K562 (cell line): ENCODE data around the gene SRP54. TPM values are rescaled to one million over a fixed set of nuclear protein-coding genes. Genes with fewer than 3 reads are reported as not detected.
A peak's percentile ranks its signal among the peaks of the same experiment; 100 is the strongest.

ENCODE experiments used
- ATF7 ChIP-seq: fragments of 450-650 bp; IDR thresholded peaks from 2 replicates; pipeline ENCODE4 v1.7.1; 2014; ENCODE audit warnings: mild to moderate bottlenecking, moderate library complexity
- GABPB1 ChIP-seq: sonication (generic); formaldehyde crosslinking; IDR thresholded peaks from 2 replicates; pipeline ENCODE4 v1.8.0; 2022; ENCODE audit warnings: mild to moderate bottlenecking, missing genetic modification reagents
- KLF13 ChIP-seq: fragments of 450-650 bp; IDR thresholded peaks from 2 replicates; pipeline ENCODE4 v1.6.1; 2016; ENCODE audit warnings: missing genetic modification characterization, low read depth, mild to moderate bottlenecking, missing compliant biosample characterization, moderate library complexity, borderline replicate concordance
- MTA3 ChIP-seq: fragments of 450-650 bp; formaldehyde crosslinking; IDR thresholded peaks from 2 replicates; pipeline ENCODE4 v1.6.1; 2017; ENCODE audit warnings: mild to moderate bottlenecking, borderline replicate concordance
- RBM15 ChIP-seq: fragments of 200-400 bp; formaldehyde crosslinking; IDR thresholded peaks from 2 replicates; pipeline ENCODE4 v1.6.1; 2018; ENCODE audit warnings: mild to moderate bottlenecking, low read length, moderate library complexity; ENCODE audit not compliant: insufficient read depth
- TCFL5 ChIP-seq: fragments of 250-450 bp; sonication (Bioruptor Pico); conservative IDR thresholded peaks from 2 replicates; pipeline ENCODE4 v1.6.1; 2021; ENCODE audit warnings: mild to moderate bottlenecking, moderate library complexity, matching md5 sums
- ZBED1 ChIP-seq: IDR thresholded peaks from 2 replicates; pipeline ENCODE4 v1.6.1; 2014
- polyA plus RNA-seq, 8 experiments: library from polyadenylated mRNA; depleted of rRNA in 4 of 8; stranded (reverse) in 5 of 8; unstranded in 3 of 8; fragments of >200 nt; fragmentation: Nextera tagmentation in 2 of 8; fragmentation: Illumina TruSeq in 1 of 8; extraction: Ambion mirVana in 2 of 8; extraction: Trizol in 1 of 8; gene quantifications; 2 replicates each; pipeline versions ENCODE4 v1.2.1 to v1.2.3, GENCODE V29; 2011 to 2014; ENCODE audit warnings: inconsistent platforms in 1 of 8, missing spikeins in 1 of 8
- total RNA-seq, 7 experiments: library from RNA; depleted of rRNA in 6 of 7; stranded (reverse); fragments of >200 nt in 6 of 7; fragmentation: Illumina TruSeq in 2 of 7; extraction: Trizol in 2 of 7; gene quantifications; 2 replicates each; pipeline versions ENCODE4 v1.2.1 to v1.2.3, GENCODE V29; 2011 to 2021; ENCODE audit warnings: low replicate concordance in 1 of 7
- TF ChIP-seq, protein P1 (sequence below): fragments of 450-650 bp; IDR thresholded peaks from 2 replicates; pipeline ENCODE4 v1.6.1; 2016; ENCODE audit warnings: mild to moderate bottlenecking, moderate library complexity
- TF ChIP-seq, protein P2 (sequence below): fragments of 250-450 bp; sonication (Bioruptor Pico); IDR thresholded peaks from 2 replicates; pipeline ENCODE4 v1.5.0; 2020; ENCODE audit warnings: mild to moderate bottlenecking
- TF ChIP-seq, protein P3 (sequence below): sonication (generic); formaldehyde crosslinking; IDR thresholded peaks from 2 replicates; pipeline ENCODE4 v1.8.0; 2023; ENCODE audit warnings: mild to moderate bottlenecking, missing genetic modification reagents

The SRP54 gene
- total and polyA plus RNA-seq, 9 of the 15 experiments (the other 6 are each of a cell fraction or from before 2014, with no cell fraction given): 28.6 to 69.8 (median 51.7) TPM

DNA sequence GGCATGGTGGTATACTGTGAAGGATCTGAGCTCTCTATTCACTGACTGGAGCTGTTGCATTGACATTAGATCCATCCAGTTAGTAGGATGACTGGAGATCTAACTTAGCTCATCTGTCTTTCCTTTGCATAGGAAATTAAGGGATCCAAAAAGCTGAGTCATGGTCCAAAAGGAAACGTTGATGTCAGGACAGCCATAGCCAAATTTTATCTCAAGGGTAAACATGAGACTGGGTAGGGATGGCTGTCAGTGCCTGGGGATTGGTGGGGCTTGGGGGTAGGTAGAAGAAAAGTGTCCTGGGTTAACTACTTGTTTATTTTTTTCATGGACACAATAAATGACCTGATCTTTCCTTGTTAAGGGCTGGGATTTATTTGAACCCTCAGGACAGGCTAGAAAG lies 67.9 kb downstream of the SRP54 start (continued):
- TF ChIP-seq, protein P1, sequence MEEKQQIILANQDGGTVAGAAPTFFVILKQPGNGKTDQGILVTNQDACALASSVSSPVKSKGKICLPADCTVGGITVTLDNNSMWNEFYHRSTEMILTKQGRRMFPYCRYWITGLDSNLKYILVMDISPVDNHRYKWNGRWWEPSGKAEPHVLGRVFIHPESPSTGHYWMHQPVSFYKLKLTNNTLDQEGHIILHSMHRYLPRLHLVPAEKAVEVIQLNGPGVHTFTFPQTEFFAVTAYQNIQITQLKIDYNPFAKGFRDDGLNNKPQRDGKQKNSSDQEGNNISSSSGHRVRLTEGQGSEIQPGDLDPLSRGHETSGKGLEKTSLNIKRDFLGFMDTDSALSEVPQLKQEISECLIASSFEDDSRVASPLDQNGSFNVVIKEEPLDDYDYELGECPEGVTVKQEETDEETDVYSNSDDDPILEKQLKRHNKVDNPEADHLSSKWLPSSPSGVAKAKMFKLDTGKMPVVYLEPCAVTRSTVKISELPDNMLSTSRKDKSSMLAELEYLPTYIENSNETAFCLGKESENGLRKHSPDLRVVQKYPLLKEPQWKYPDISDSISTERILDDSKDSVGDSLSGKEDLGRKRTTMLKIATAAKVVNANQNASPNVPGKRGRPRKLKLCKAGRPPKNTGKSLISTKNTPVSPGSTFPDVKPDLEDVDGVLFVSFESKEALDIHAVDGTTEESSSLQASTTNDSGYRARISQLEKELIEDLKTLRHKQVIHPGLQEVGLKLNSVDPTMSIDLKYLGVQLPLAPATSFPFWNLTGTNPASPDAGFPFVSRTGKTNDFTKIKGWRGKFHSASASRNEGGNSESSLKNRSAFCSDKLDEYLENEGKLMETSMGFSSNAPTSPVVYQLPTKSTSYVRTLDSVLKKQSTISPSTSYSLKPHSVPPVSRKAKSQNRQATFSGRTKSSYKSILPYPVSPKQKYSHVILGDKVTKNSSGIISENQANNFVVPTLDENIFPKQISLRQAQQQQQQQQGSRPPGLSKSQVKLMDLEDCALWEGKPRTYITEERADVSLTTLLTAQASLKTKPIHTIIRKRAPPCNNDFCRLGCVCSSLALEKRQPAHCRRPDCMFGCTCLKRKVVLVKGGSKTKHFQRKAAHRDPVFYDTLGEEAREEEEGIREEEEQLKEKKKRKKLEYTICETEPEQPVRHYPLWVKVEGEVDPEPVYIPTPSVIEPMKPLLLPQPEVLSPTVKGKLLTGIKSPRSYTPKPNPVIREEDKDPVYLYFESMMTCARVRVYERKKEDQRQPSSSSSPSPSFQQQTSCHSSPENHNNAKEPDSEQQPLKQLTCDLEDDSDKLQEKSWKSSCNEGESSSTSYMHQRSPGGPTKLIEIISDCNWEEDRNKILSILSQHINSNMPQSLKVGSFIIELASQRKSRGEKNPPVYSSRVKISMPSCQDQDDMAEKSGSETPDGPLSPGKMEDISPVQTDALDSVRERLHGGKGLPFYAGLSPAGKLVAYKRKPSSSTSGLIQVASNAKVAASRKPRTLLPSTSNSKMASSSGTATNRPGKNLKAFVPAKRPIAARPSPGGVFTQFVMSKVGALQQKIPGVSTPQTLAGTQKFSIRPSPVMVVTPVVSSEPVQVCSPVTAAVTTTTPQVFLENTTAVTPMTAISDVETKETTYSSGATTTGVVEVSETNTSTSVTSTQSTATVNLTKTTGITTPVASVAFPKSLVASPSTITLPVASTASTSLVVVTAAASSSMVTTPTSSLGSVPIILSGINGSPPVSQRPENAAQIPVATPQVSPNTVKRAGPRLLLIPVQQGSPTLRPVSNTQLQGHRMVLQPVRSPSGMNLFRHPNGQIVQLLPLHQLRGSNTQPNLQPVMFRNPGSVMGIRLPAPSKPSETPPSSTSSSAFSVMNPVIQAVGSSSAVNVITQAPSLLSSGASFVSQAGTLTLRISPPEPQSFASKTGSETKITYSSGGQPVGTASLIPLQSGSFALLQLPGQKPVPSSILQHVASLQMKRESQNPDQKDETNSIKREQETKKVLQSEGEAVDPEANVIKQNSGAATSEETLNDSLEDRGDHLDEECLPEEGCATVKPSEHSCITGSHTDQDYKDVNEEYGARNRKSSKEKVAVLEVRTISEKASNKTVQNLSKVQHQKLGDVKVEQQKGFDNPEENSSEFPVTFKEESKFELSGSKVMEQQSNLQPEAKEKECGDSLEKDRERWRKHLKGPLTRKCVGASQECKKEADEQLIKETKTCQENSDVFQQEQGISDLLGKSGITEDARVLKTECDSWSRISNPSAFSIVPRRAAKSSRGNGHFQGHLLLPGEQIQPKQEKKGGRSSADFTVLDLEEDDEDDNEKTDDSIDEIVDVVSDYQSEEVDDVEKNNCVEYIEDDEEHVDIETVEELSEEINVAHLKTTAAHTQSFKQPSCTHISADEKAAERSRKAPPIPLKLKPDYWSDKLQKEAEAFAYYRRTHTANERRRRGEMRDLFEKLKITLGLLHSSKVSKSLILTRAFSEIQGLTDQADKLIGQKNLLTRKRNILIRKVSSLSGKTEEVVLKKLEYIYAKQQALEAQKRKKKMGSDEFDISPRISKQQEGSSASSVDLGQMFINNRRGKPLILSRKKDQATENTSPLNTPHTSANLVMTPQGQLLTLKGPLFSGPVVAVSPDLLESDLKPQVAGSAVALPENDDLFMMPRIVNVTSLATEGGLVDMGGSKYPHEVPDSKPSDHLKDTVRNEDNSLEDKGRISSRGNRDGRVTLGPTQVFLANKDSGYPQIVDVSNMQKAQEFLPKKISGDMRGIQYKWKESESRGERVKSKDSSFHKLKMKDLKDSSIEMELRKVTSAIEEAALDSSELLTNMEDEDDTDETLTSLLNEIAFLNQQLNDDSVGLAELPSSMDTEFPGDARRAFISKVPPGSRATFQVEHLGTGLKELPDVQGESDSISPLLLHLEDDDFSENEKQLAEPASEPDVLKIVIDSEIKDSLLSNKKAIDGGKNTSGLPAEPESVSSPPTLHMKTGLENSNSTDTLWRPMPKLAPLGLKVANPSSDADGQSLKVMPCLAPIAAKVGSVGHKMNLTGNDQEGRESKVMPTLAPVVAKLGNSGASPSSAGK: no peak
- TF ChIP-seq ATF7 (peak; percentile 61), TCFL5 (CRISPR knock-in tag) (no peak), ZBED1 (no peak), GABPB1 (CRISPR knock-in tag) (no peak), KLF13 (tag) (no peak), RBM15 (no peak), MTA3 (no peak)
- TF ChIP-seq, protein P2, sequence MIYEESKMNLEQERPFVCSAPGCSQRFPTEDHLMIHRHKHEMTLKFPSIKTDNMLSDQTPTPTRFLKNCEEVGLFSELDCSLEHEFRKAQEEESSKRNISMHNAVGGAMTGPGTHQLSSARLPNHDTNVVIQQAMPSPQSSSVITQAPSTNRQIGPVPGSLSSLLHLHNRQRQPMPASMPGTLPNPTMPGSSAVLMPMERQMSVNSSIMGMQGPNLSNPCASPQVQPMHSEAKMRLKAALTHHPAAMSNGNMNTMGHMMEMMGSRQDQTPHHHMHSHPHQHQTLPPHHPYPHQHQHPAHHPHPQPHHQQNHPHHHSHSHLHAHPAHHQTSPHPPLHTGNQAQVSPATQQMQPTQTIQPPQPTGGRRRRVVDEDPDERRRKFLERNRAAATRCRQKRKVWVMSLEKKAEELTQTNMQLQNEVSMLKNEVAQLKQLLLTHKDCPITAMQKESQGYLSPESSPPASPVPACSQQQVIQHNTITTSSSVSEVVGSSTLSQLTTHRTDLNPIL (CRISPR knock-in tag): no peak
- TF ChIP-seq, protein P3, sequence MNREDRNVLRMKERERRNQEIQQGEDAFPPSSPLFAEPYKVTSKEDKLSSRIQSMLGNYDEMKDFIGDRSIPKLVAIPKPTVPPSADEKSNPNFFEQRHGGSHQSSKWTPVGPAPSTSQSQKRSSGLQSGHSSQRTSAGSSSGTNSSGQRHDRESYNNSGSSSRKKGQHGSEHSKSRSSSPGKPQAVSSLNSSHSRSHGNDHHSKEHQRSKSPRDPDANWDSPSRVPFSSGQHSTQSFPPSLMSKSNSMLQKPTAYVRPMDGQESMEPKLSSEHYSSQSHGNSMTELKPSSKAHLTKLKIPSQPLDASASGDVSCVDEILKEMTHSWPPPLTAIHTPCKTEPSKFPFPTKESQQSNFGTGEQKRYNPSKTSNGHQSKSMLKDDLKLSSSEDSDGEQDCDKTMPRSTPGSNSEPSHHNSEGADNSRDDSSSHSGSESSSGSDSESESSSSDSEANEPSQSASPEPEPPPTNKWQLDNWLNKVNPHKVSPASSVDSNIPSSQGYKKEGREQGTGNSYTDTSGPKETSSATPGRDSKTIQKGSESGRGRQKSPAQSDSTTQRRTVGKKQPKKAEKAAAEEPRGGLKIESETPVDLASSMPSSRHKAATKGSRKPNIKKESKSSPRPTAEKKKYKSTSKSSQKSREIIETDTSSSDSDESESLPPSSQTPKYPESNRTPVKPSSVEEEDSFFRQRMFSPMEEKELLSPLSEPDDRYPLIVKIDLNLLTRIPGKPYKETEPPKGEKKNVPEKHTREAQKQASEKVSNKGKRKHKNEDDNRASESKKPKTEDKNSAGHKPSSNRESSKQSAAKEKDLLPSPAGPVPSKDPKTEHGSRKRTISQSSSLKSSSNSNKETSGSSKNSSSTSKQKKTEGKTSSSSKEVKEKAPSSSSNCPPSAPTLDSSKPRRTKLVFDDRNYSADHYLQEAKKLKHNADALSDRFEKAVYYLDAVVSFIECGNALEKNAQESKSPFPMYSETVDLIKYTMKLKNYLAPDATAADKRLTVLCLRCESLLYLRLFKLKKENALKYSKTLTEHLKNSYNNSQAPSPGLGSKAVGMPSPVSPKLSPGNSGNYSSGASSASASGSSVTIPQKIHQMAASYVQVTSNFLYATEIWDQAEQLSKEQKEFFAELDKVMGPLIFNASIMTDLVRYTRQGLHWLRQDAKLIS (CRISPR knock-in tag): no peak
